Measurements from ENCODE around the gene TUBB8.

The TUBB8 gene

DNA sequence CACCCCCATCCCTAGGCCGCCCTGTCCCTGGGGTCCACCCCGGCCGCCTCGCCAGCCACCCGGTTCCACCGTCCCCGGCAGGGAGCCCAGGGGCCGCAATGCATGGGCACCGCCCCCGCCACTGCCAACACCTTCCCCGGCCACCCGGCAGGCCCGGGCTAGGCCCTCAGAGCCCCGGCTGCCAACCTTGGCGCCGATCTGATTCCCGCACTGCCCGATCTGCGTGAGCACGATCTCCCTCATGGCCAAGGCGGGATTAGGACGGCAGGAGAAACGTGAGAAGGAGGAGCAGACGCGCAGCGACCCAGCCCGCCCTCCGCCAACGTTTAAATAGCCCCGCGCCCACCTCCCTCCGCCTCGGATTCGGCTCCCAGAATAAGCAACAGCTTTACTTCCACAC lies at the start of gene TUBB8:
TUBB8 (minus strand) TSS at position 301 of the 400 bp plus-strand sequence; CDS start at position 243, 58 bp downstream.
- Histone ChIP-seq H3K4me3 (no peak within 1 kb of the TSS), H3K27ac (no peak within 1 kb of the TSS)
- TF ChIP-seq, protein P1, sequence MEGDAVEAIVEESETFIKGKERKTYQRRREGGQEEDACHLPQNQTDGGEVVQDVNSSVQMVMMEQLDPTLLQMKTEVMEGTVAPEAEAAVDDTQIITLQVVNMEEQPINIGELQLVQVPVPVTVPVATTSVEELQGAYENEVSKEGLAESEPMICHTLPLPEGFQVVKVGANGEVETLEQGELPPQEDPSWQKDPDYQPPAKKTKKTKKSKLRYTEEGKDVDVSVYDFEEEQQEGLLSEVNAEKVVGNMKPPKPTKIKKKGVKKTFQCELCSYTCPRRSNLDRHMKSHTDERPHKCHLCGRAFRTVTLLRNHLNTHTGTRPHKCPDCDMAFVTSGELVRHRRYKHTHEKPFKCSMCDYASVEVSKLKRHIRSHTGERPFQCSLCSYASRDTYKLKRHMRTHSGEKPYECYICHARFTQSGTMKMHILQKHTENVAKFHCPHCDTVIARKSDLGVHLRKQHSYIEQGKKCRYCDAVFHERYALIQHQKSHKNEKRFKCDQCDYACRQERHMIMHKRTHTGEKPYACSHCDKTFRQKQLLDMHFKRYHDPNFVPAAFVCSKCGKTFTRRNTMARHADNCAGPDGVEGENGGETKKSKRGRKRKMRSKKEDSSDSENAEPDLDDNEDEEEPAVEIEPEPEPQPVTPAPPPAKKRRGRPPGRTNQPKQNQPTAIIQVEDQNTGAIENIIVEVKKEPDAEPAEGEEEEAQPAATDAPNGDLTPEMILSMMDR (IDR thresholded peaks at IDR 0.05), result no peak
- DNase-seq (ENCODE audit: low spot score), result no peak

DNA sequence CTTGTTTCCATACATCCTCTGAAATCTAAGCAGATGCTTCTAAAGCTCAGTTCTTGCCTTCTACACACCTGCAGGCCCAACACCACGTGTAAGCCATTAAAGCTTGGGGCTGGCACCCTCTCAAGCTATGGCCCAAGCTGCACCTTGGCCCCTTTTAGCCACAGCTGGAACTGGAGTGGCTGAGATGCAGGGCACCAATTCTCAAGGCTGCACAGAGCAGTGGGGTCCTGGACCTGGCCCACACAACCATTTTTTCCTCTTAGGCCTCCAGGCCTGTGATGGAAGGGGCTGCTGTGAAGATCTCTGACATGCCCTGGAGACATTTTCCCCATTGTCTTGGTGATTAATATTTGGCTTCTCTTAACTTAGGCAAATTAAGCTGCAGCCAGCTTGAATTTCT lies 47.4 kb upstream of the TUBB8 start:
- no peak overlapping the region for H3K27ac ChIP-seq
- DNase-seq (ENCODE audit: low spot score), result no peak
- H3K4me3 ChIP-seq, result no peak overlapping the region
- TF ChIP-seq, protein P1 (IDR thresholded peaks at IDR 0.05), result no peak

DNA sequence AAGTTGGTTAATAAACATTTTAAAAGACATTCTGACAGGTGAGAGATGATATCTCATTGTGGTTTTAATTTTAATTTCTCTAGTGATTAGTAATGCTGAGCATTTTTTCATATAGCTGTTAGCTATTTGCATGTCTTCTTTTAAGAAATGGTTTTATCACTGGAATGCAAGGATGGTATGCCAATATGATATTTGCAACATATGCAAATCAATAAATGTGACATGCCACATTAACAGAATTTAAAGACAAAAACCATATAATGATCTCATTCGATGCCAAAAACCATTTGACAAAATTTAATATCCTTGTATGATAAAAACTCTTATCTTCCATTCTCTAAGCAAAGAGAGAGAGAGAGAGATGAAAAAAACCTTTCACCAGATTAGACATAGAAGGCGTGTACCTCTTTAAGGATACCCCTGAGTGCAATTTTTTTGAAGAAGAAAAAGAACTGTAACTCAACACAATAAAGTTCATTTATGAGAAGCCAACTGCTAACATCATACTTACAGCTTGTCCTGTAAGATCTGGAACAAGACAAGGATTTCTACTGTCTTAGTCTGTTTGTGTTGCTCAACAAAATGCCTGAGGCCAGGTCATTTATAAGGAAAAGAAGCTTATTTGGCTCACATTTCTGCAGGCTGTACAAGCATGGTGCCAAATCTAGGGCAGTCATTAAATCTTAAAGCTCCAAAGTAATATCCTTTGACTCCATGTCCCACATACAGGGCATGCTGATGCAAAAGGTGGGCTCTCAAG lies 46.4 kb upstream of the TUBB8 start:
- TF ChIP-seq, protein P1 (IDR thresholded peaks at IDR 0.05), result no peak
- H3K4me3 ChIP-seq, result no peak overlapping the region
- H3K27ac ChIP-seq, result no peak overlapping the region
- DNase-seq (ENCODE audit: low spot score), result no peak

DNA sequence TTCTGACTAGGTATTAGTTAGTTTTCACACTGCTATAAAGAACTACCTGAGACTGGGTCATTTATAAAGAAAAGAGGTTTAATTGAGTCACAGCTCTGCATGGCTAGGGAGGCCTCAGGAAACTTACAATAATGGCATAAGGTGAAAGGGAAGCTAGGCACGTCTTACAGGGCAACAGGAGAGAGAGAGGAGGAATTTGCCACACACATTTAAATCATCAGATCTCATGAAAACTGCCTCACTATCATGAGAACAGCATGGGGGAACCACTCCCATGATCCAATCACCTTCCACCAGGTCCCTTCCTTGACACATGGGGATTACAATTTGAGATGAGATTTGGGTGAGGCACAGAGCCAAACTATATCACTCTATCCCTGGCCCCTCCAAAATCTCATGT lies 45.5 kb upstream of the TUBB8 start:
- DNase-seq (ENCODE audit: low spot score), result no peak
- TF ChIP-seq, protein P1 (IDR thresholded peaks at IDR 0.05), result no peak
- Histone ChIP-seq H3K4me3 (no peak overlapping the region), H3K27ac (no peak overlapping the region)

DNA sequence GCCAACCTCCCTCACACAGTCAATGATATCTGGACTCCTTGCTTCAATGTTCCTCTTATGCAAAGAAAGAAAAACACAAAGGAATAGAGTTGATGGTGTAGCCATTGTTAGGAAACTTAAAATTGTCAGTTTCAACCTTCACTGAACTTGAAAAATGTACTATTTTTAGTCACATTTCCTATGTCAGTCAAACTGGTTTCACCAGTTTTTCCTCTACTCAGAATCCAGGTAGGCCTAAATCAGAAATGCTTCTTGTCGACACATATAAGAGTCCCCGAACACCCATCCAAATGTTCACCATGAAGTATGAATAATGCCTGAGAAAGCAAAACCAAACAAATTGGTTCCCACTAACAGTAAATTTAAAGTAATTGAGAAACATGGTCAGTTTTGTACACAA lies 43.8 kb upstream of the TUBB8 start:
- Histone ChIP-seq H3K4me3 (no peak overlapping the region), H3K27ac (no peak overlapping the region)
- DNase-seq (ENCODE audit: low spot score), result no peak
- TF ChIP-seq, protein P1 (IDR thresholded peaks at IDR 0.05), result no peak

DNA sequence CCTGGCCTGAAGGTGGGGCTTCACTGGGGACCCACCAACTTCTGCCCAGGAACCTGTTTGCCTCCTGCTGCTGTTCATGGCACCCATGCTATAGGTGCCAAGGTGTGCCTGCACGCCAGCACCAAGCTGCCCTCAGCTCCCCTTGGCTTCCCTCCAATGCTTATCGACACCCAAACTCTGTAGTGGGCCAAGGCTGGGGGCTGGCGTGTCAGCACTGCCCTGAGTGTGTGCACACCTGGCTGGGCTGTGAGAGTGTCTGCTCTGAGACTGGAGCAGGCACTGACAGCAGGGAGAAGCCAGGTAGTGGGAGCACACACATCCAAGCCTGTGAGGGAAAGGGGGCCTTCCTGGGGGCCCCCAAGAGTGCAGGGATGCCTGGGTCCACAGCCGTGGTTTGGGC lies 43.1 kb upstream of the TUBB8 start:
- DNase-seq (ENCODE audit: low spot score), result no peak
- Histone ChIP-seq H3K27ac (no peak overlapping the region), H3K4me3 (no peak overlapping the region)
- TF ChIP-seq, protein P1 (IDR thresholded peaks at IDR 0.05), result no peak

DNA sequence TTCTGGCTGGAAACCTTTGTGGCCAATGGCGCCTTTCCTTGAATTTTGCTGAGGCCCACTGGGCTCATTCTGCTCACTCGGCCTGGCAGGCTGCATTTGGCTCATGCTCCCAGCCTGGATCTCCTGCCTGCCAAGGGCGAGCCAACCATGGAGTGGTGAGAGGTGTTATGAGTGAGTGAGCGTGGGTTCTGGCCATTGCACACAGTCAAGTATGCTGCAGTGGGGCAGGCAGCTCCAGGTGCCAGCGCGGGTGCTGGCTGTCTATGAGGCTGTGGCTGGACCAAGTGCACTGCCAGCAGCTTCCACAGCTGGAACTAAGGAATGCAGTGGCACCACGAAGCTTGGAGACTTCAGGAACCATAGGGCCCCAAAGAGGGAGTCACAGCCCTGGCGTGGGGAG lies 42.2 kb upstream of the TUBB8 start:
- DNase-seq (ENCODE audit: low spot score), result no peak
- Histone ChIP-seq H3K27ac (no peak overlapping the region), H3K4me3 (no peak overlapping the region)
- TF ChIP-seq, protein P1 (IDR thresholded peaks at IDR 0.05), result no peak

Measured in coronary artery (tissue), 2 donors.